OCI-LY1 (cell line): Measurements from ENCODE around the gene SNPH.

Experiments used
- H2AFZ ChIP-seq: fragments of 200-600 bp; sonication (generic), shearing (Covaris generic); 2 replicates; pipeline ENCODE4 v1.6.0; 2014; ENCODE audit warnings: antibody characterized with exemption, mild to moderate bottlenecking, low read length
- H3F3A ChIP-seq: fragments of 200-600 bp; sonication (generic), shearing (Covaris generic); 2 replicates; pipeline ENCODE4 v1.6.0; 2014; ENCODE audit warnings: mild to moderate bottlenecking, antibody characterized with exemption, low read length, moderate library complexity; ENCODE audit not compliant: insufficient read depth
- H3K27ac ChIP-seq: fragments of 200-600 bp; sonication (generic); 2 replicates; pipeline ENCODE4 v1.5.1; 2014; ENCODE audit warnings: low read length, mixed run types, mild to moderate bottlenecking, low read depth; ENCODE audit not compliant: poor library complexity, severe bottlenecking
- H3K27me3 ChIP-seq: fragments of 200-600 bp; sonication (generic); 2 replicates; pipeline ENCODE4 v1.6.0; 2014; ENCODE audit warnings: antibody characterized with exemption, mild to moderate bottlenecking, low read length, moderate library complexity; ENCODE audit not compliant: insufficient read depth
- H3K36me3 ChIP-seq: fragments of 200-600 bp; sonication (generic); 2 replicates; pipeline ENCODE4 v1.6.1; 2014; ENCODE audit warnings: mild to moderate bottlenecking, antibody characterized with exemption, low read length, moderate library complexity, mixed read lengths; ENCODE audit not compliant: insufficient read depth
- H3K4me1 ChIP-seq: fragments of 200-600 bp; sonication (generic); 2 replicates; pipeline ENCODE4 v1.5.1; 2014; ENCODE audit warnings: mild to moderate bottlenecking, low read length, moderate library complexity; ENCODE audit not compliant: insufficient read depth, severe bottlenecking
- H3K4me2 ChIP-seq: fragments of 200-600 bp; sonication (generic), shearing (Covaris generic); 2 replicates; pipeline ENCODE4 v1.6.1; 2014; ENCODE audit warnings: low read length
- H3K4me3 ChIP-seq: fragments of 200-600 bp; sonication (generic); 2 replicates; pipeline ENCODE4 v1.5.1; 2014; ENCODE audit warnings: low read length, low read depth, mild to moderate bottlenecking, mixed read lengths; ENCODE audit not compliant: poor library complexity, severe bottlenecking
- H3K79me2 ChIP-seq: fragments of 200-600 bp; shearing (Covaris generic); 2 replicates; pipeline ENCODE4 v1.6.1; 2016; ENCODE audit warnings: mixed run types, low read length, mixed read lengths; ENCODE audit not compliant: insufficient read depth
- H3K9ac ChIP-seq: fragments of 200-600 bp; sonication (generic), shearing (Covaris generic); 2 replicates; pipeline ENCODE4 v1.6.1; 2014; ENCODE audit warnings: mild to moderate bottlenecking, low read length, mixed read lengths
- H3K9me2 ChIP-seq: fragments of 200-600 bp; sonication (generic), shearing (Covaris generic); 2 replicates; pipeline ENCODE4 v1.6.1; 2014; ENCODE audit warnings: low read depth, mild to moderate bottlenecking, low read length, mixed read lengths
- H3K9me3 ChIP-seq: fragments of 200-600 bp; shearing (Covaris generic); 2 replicates; pipeline ENCODE4 v1.6.1; 2014; ENCODE audit warnings: low read length, mixed read lengths
- H4K20me1 ChIP-seq: fragments of 200-600 bp; sonication (generic), shearing (Covaris generic); 2 replicates; pipeline ENCODE4 v1.6.0; 2016; ENCODE audit warnings: mild to moderate bottlenecking, low read length; ENCODE audit not compliant: insufficient read depth
- EZH2 ChIP-seq: fragments of 200-600 bp; sonication (generic), shearing (Covaris generic); IDR thresholded peaks from 2 replicates; pipeline ENCODE4 v1.8.0; 2017; ENCODE audit warnings: borderline replicate concordance, mixed run types, mild to moderate bottlenecking, antibody characterized with exemption, low read length, moderate library complexity, mixed read lengths
- TF ChIP-seq, protein P1 (sequence below): fragments of 200-600 bp; sonication (generic), shearing (Covaris generic); IDR thresholded peaks from 2 replicates; pipeline ENCODE4 v1.5.1; 2017; ENCODE audit warnings: mild to moderate bottlenecking, antibody characterized with exemption, low read length, moderate library complexity, mixed read lengths

The SNPH gene

DNA sequence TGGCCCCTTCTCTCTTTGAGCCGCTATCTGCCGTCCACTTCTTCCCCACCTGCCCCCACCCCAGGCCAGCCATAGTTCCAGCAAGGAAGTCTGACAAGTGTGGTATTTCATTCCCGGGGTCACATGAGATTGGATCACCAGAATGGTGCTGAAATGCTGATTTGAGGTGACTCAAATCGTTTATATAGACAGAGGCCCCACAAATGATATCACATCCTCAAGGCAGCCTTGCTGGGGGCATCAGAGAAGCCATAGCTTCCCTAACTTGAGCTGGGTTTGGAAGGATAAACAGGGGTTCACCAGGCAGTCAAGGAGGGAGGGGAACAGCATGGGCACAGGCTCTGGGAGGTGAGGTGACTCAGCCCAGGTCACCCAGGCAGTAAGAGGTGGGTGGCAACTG, 53.0 kb downstream of the SNPH start:
- H3K9me3 ChIP-seq: no peaks in the 10 kb centered on the region
- H3K79me2 ChIP-seq: no peaks in the 10 kb centered on the region
- H3K9me2 ChIP-seq: no peaks in the 10 kb centered on the region
- no peak for TF ChIP-seq EZH2
- TF ChIP-seq, protein P1, sequence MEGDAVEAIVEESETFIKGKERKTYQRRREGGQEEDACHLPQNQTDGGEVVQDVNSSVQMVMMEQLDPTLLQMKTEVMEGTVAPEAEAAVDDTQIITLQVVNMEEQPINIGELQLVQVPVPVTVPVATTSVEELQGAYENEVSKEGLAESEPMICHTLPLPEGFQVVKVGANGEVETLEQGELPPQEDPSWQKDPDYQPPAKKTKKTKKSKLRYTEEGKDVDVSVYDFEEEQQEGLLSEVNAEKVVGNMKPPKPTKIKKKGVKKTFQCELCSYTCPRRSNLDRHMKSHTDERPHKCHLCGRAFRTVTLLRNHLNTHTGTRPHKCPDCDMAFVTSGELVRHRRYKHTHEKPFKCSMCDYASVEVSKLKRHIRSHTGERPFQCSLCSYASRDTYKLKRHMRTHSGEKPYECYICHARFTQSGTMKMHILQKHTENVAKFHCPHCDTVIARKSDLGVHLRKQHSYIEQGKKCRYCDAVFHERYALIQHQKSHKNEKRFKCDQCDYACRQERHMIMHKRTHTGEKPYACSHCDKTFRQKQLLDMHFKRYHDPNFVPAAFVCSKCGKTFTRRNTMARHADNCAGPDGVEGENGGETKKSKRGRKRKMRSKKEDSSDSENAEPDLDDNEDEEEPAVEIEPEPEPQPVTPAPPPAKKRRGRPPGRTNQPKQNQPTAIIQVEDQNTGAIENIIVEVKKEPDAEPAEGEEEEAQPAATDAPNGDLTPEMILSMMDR: no peak
- H2AFZ ChIP-seq: no peak overlapping the region
- H3K36me3 ChIP-seq: no peaks in the 10 kb centered on the region
- peaks cover under 1% of the 10 kb centered on the region for H3K4me1 ChIP-seq
- H3F3A ChIP-seq: no peaks in the 10 kb centered on the region
- no peak overlapping the region for H3K27ac ChIP-seq
- no peak overlapping the region for H3K4me3 ChIP-seq
- no peak overlapping the region for H3K4me2 ChIP-seq
- no peaks in the 10 kb centered on the region for H4K20me1 ChIP-seq
- no peak overlapping the region for H3K9ac ChIP-seq
- no peaks in the 10 kb centered on the region for H3K27me3 ChIP-seq

DNA sequence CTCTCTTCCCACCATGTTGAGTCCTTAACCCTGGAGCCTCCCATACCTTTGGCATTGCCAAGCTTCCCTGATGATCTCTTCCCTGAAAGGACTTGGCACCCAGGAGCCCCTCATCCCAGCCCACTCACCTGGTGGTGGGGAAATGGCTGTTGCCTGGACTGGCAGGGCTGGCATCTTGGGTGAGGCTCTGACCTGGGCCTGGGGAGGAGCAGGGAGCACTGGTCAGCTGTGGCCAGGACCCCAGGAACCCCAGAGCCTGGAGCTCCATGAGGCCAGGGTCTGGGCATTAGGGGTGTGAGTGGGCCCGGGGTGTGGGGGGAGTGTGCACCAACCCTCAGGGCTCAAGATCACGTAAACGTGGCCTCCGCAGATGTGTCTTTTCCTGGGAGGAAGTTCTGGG, 53.4 kb downstream of the SNPH start:
- H3K4me1 ChIP-seq: peaks cover 4% of the 10 kb centered on the region
- no peak overlapping the region for H3K9ac ChIP-seq
- no peak overlapping the region for H3K27ac ChIP-seq
- no peaks in the 10 kb centered on the region for H3K9me2 ChIP-seq
- H3K79me2 ChIP-seq: no peaks in the 10 kb centered on the region
- no peak overlapping the region for H3K4me2 ChIP-seq
- H3K27me3 ChIP-seq: no peaks in the 10 kb centered on the region
- no peak for TF ChIP-seq EZH2
- TF ChIP-seq, protein P1: no peak
- H3K4me3 ChIP-seq: no peak overlapping the region
- no peaks in the 10 kb centered on the region for H3F3A ChIP-seq
- no peak overlapping the region for H2AFZ ChIP-seq
- no peaks in the 10 kb centered on the region for H3K9me3 ChIP-seq
- no peaks in the 10 kb centered on the region for H4K20me1 ChIP-seq
- no peaks in the 10 kb centered on the region for H3K36me3 ChIP-seq

DNA sequence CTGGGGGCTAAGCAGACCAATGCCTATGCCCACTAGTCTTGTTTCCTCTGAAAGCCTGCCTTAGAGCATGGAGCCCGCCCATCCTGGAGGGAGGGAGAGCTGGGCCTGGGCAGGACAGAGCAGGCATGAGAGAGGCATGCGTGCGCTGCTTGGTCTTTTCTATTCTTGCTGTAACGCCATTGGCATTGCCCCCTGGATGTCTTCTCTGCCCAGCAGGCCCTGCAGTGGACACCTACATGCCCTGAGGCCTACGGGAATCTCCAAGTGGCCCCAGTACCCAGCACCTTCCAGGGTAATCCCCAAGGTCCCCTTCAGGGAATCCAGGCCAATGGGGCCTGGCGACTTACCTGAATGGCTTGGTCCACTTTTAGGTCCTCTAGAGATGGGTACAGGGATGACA, 53.9 kb downstream of the SNPH start:
- H4K20me1 ChIP-seq: no peaks in the 10 kb centered on the region
- H2AFZ ChIP-seq: no peak overlapping the region
- H3K79me2 ChIP-seq: no peaks in the 10 kb centered on the region
- H3K36me3 ChIP-seq: no peaks in the 10 kb centered on the region
- no peaks in the 10 kb centered on the region for H3K27me3 ChIP-seq
- H3K4me2 ChIP-seq: no peak overlapping the region
- no peak for TF ChIP-seq EZH2
- TF ChIP-seq, protein P1: no peak
- no peaks in the 10 kb centered on the region for H3K9me3 ChIP-seq
- H3K9me2 ChIP-seq: no peaks in the 10 kb centered on the region
- no peak overlapping the region for H3K4me3 ChIP-seq
- no peaks in the 10 kb centered on the region for H3F3A ChIP-seq
- no peak overlapping the region for H3K27ac ChIP-seq
- peaks cover 10% of the 10 kb centered on the region for H3K4me1 ChIP-seq
- H3K9ac ChIP-seq: no peak overlapping the region
